ENCODE measurements around the gene LRRC3C.
A peak's percentile ranks its signal among the peaks of the same experiment; 100 is the strongest.
"Not testable (repeated sequence)": the region's sequence is repeated elsewhere in the genome, so short reads cannot be mapped to it uniquely, and the experiment has no call there.

Gene LRRC3C

GRCh38 chr17:39948489-39948828 is 20.9 kb downstream of the LRRC3C start:
- H3K27ac Mint-ChIP-seq = peak overlapping the region; percentile 31
- H3K4me1 Mint-ChIP-seq (ENCODE audit: low read depth) = peaks cover 26% of the 10 kb centered on the region
- H3K36me3 Mint-ChIP-seq (ENCODE audit: low read depth); DNase-seq (ENCODE audit: low spot score); H3K27me3 Mint-ChIP-seq (ENCODE audit: low read depth); H3K4me3 Mint-ChIP-seq; H3K9me3 Mint-ChIP-seq: not testable (repeated sequence)

- H3K4me3 Mint-ChIP-seq = no peak overlapping the region
- peaks cover 29% of the 10 kb centered on the region for H3K4me1 Mint-ChIP-seq (ENCODE audit: low read depth)
- no peak overlapping the region for H3K27ac Mint-ChIP-seq
Measured at GRCh38 chr17:39949028-39949427, 21.5 kb downstream of the LRRC3C start.

GRCh38 chr17:39950871-39951348 is 23.4 kb downstream of the LRRC3C start:
- peak overlapping the region; percentile 2 for H3K27ac Mint-ChIP-seq
- H3K27me3 Mint-ChIP-seq (ENCODE audit: low read depth) = peaks cover 5% of the 10 kb centered on the region
- no peak for DNase-seq (ENCODE audit: low spot score)
- no peaks in the 10 kb centered on the region for H3K36me3 Mint-ChIP-seq (ENCODE audit: low read depth)
- H3K4me1 Mint-ChIP-seq (ENCODE audit: low read depth) = peaks cover 29% of the 10 kb centered on the region
- no peaks in the 10 kb centered on the region for H3K9me3 Mint-ChIP-seq
- no peak overlapping the region for H3K4me3 Mint-ChIP-seq

More at GRCh38 chr17:39949028-39949427, 21.5 kb downstream of the LRRC3C start:
- no peak for DNase-seq (ENCODE audit: low spot score)
- peaks cover 5% of the 10 kb centered on the region for H3K27me3 Mint-ChIP-seq (ENCODE audit: low read depth)
- no peaks in the 10 kb centered on the region for H3K36me3 Mint-ChIP-seq (ENCODE audit: low read depth)
- H3K9me3 Mint-ChIP-seq = no peaks in the 10 kb centered on the region

GRCh38 chr17:39951924-39952679 is 24.6 kb downstream of the LRRC3C start:
- Mint-ChIP-seq H3K36me3 (ENCODE audit: low read depth) (no peaks in the 10 kb centered on the region), H3K4me1 (ENCODE audit: low read depth) (peaks cover 29% of the 10 kb centered on the region), H3K27ac (peak overlapping the region; percentile 26)

GRCh38 chr17:39952680-39953470 is 25.3 kb downstream of the LRRC3C start:
- peaks cover 22% of the 10 kb centered on the region for H3K4me1 Mint-ChIP-seq (ENCODE audit: low read depth)
- H3K4me3 Mint-ChIP-seq = peak overlapping the region; percentile 89
- peaks cover 5% of the 10 kb centered on the region for H3K27me3 Mint-ChIP-seq (ENCODE audit: low read depth)
- H3K36me3 Mint-ChIP-seq (ENCODE audit: low read depth) = no peaks in the 10 kb centered on the region
- DNase-seq (ENCODE audit: low spot score) = peak; percentile 75
- peak overlapping the region; percentile 89 for H3K27ac Mint-ChIP-seq
- H3K9me3 Mint-ChIP-seq = no peaks in the 10 kb centered on the region

More at GRCh38 chr17:39951924-39952679, 24.6 kb downstream of the LRRC3C start:
- peaks cover 5% of the 10 kb centered on the region for H3K27me3 Mint-ChIP-seq (ENCODE audit: low read depth)
- DNase-seq (ENCODE audit: low spot score) = no peak
- H3K4me3 Mint-ChIP-seq = peak overlapping the region; percentile 69
- H3K9me3 Mint-ChIP-seq = no peaks in the 10 kb centered on the region

- H3K27me3 Mint-ChIP-seq (ENCODE audit: low read depth) = peaks cover 5% of the 10 kb centered on the region
- H3K4me3 Mint-ChIP-seq = peak overlapping the region; percentile 89
- no peaks in the 10 kb centered on the region for H3K9me3 Mint-ChIP-seq
- peaks cover 21% of the 10 kb centered on the region for H3K4me1 Mint-ChIP-seq (ENCODE audit: low read depth)
- no peaks in the 10 kb centered on the region for H3K36me3 Mint-ChIP-seq (ENCODE audit: low read depth)
- peak overlapping the region; percentile 89 for H3K27ac Mint-ChIP-seq
- no peak for DNase-seq (ENCODE audit: low spot score)
Measured at GRCh38 chr17:39953471-39953888, 25.9 kb downstream of the LRRC3C start.

GRCh38 chr17:39954876-39955275 is 27.3 kb downstream of the LRRC3C start:
- Mint-ChIP-seq H3K36me3 (ENCODE audit: low read depth) (no peaks in the 10 kb centered on the region), H3K27ac (no peak overlapping the region)

GRCh38 chr17:39955726-39956225 is 28.2 kb downstream of the LRRC3C start:
- Mint-ChIP-seq H3K4me3 (no peak overlapping the region), H3K9me3 (no peaks in the 10 kb centered on the region), H3K27me3 (ENCODE audit: low read depth) (peaks cover 5% of the 10 kb centered on the region), H3K4me1 (ENCODE audit: low read depth) (peaks cover 20% of the 10 kb centered on the region), H3K36me3 (ENCODE audit: low read depth) (no peaks in the 10 kb centered on the region), H3K27ac (peak overlapping the region; percentile 23)
- DNase-seq (ENCODE audit: low spot score) = no peak

More at GRCh38 chr17:39954876-39955275, 27.3 kb downstream of the LRRC3C start:
- Mint-ChIP-seq H3K4me1 (ENCODE audit: low read depth) (peaks cover 22% of the 10 kb centered on the region), H3K4me3 (no peak overlapping the region), H3K9me3 (no peaks in the 10 kb centered on the region), H3K27me3 (ENCODE audit: low read depth) (peaks cover 5% of the 10 kb centered on the region)
- DNase-seq (ENCODE audit: low spot score) = no peak

- no peak overlapping the region for H3K4me3 Mint-ChIP-seq
- H3K36me3 Mint-ChIP-seq (ENCODE audit: low read depth) = no peaks in the 10 kb centered on the region
- H3K9me3 Mint-ChIP-seq = no peaks in the 10 kb centered on the region
- H3K4me1 Mint-ChIP-seq (ENCODE audit: low read depth) = peaks cover 21% of the 10 kb centered on the region
- DNase-seq (ENCODE audit: low spot score) = no peak
- H3K27me3 Mint-ChIP-seq (ENCODE audit: low read depth) = peaks cover 10% of the 10 kb centered on the region
- no peak overlapping the region for H3K27ac Mint-ChIP-seq
Measured at GRCh38 chr17:39960524-39961041, 33.1 kb downstream of the LRRC3C start.

GRCh38 chr17:39962642-39963220 is 35.2 kb downstream of the LRRC3C start, which contains the start of gene GSDMA:
Gene GSDMA (plus strand): TSS chr17:39963004. CDS start chr17:39965688, 2,684 bp downstream.
- Mint-ChIP-seq H3K4me1 (ENCODE audit: low read depth) (peaks cover 23% of the 10 kb centered on the region), H3K27me3 (ENCODE audit: low read depth) (peaks cover 13% of the 10 kb centered on the region), H3K27ac (peak within 1 kb of the TSS; percentile 75), H3K4me3 (peak within 1 kb of the TSS; percentile 28), H3K36me3 (ENCODE audit: low read depth) (no peaks in the 10 kb centered on the region), H3K9me3 (no peaks in the 10 kb centered on the region)
- DNase-seq (ENCODE audit: low spot score) = no peak

GRCh38 chr17:39963829-39964228 is 36.3 kb downstream of the LRRC3C start:
- H3K27me3 Mint-ChIP-seq (ENCODE audit: low read depth) = peaks cover 17% of the 10 kb centered on the region
- H3K4me3 Mint-ChIP-seq = no peak overlapping the region
- peaks cover 22% of the 10 kb centered on the region for H3K4me1 Mint-ChIP-seq (ENCODE audit: low read depth)
- DNase-seq (ENCODE audit: low spot score) = no peak
- no peaks in the 10 kb centered on the region for H3K36me3 Mint-ChIP-seq (ENCODE audit: low read depth)
- no peaks in the 10 kb centered on the region for H3K9me3 Mint-ChIP-seq
- H3K27ac Mint-ChIP-seq = peak overlapping the region; percentile 13

GRCh38 chr17:39965017-39965699 is 37.6 kb downstream of the LRRC3C start:
- Mint-ChIP-seq H3K27me3 (ENCODE audit: low read depth) (peaks cover 22% of the 10 kb centered on the region), H3K4me1 (ENCODE audit: low read depth) (peaks cover 18% of the 10 kb centered on the region), H3K27ac (no peak overlapping the region), H3K9me3 (no peaks in the 10 kb centered on the region), H3K36me3 (ENCODE audit: low read depth) (no peaks in the 10 kb centered on the region), H3K4me3 (no peak overlapping the region)
- no peak for DNase-seq (ENCODE audit: low spot score)

- H3K27me3 Mint-ChIP-seq (ENCODE audit: low read depth) = peaks cover 35% of the 10 kb centered on the region
- no peak overlapping the region for H3K4me3 Mint-ChIP-seq
- H3K9me3 Mint-ChIP-seq = no peaks in the 10 kb centered on the region
- no peak overlapping the region for H3K27ac Mint-ChIP-seq
- DNase-seq (ENCODE audit: low spot score) = no peak
- H3K36me3 Mint-ChIP-seq (ENCODE audit: low read depth) = no peaks in the 10 kb centered on the region
- H3K4me1 Mint-ChIP-seq (ENCODE audit: low read depth) = peaks cover 18% of the 10 kb centered on the region
Measured at GRCh38 chr17:39966771-39967170, 39.2 kb downstream of the LRRC3C start.
